Measurements from ENCODE around the gene PAMR1.

Gene PAMR1

DNA sequence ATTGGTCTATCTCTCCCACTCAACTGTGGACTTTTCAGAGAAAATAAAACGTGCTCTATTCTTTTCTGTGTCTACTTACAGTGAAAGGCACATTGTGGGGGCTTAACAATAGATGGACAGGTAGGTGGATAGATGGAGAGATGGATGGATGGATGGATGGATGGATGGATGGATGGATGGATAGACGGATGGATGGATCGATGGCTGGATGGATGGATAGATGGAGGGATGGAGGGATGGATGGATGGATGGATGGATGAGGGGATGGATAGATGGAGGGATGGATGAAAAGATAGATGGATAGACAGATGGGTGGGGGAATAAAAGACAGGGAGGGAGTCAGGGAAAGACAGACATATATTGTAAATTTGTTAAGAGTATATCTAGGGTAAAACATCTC, 91.8 kb downstream of the PAMR1 start:
- ATAC-seq, result no peak

- ATAC-seq, result no peak
These were observed 93.0 kb downstream of the PAMR1 start for GRCh38 chr11:35432464-35432863.

- no peak for ATAC-seq
These were observed 98.3 kb downstream of the PAMR1 start for GRCh38 chr11:35427071-35427470.

DNA sequence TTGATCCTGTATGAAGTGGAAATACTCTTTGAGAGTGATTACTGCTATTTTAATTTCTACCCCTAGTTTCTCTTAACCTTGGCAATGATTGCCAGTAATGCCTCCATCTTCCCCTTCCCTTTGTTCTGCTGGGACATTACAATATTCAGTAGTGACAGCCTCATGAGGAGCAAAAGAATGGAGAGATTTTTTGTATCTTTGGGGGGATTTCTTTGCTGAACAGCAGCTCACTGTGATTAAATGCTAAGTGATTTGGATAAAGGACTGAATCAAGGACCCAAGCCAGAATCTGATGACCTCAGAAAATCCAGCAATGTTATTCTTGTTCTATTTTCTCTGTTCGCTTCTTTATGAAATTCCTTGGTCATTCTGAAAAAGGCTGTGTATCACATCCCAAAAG, 99.1 kb downstream of the PAMR1 start:
- ATAC-seq, result no peak

DNA sequence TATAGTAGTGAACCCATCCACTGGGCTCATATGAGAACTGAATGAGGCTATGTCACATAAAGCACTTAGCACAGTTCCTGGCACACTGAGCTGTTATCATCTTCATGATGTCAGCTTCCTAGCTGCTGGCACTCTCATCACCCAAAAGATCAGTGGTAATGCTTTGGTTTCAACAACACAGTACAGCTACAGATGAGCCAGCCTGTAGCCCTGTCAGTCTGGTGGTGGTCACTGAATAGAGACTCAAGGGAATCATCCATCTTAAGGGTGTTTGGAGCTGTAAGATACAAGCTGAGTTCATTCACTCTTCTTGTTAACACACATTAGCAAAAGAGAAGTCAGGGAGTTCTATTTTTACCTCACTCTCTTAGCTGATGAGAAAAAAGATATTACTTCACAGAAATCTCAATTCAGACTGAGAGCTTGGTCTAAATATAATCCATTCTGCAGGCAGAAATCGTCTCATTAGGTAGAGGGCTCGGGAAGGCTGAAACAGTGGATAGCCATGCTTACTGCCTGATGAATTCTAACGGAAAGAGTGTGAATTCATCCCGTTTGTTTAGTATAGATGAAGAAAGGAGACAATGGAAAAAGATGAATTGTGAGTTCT, 99.7 kb downstream of the PAMR1 start:
- ATAC-seq, result no peak

DNA sequence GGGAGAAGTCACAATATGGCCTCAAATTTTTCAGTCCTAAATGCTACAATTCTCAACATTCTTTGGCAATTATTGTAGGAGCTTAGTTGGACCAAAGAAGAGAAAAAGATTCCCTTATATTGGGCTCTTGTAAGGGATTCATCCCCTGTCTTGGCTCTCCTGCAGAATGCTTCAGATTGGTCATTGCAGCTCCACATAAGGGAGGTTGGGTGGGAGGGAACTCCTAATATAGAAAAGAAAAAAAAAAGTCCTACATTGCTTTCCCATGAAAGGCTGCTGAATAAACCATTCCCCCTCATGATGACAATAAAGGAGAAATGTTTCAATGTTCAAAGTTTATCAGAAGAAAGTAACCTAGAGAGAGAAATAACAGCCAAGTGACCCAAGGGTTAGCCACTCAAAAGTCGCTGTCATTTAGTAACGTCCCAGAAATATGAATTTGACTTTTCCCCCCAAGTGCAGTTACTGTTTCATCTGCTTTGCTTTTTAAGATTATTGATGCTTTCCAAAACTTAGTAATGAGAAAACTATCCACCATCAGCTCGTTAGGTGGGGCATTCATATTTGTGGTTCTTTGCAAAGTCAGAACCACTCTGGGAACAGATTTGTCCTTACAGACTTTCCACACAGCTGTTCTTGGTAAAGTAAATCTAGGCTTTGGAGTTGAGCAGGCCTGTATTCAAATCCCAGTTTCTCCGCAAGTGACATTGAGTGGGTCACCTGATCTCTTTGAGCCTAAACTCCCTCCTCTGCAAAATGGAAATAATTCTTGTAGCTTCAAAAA, 101.1 kb downstream of the PAMR1 start:
- no peak for ATAC-seq

DNA sequence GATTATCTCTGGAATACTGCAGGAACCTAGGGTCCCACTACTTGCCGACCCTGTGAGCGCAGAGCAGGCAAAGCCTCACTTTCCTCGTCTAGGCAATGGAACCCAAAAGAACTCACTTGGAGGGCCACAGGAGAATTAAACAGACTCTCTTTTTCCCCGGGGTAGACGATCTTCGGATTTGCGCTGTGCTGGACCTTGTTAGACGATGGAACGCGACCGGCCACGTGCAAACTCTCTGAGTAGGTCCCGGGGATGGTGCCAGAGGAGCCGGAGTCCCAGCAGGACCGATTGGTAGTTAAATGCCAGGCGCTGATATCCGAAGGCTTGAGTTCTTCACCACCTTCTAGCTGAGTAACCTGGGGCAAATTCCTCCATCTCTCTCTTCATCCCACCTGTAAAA, 105.0 kb downstream of the PAMR1 start:
- no peak for ATAC-seq

DNA sequence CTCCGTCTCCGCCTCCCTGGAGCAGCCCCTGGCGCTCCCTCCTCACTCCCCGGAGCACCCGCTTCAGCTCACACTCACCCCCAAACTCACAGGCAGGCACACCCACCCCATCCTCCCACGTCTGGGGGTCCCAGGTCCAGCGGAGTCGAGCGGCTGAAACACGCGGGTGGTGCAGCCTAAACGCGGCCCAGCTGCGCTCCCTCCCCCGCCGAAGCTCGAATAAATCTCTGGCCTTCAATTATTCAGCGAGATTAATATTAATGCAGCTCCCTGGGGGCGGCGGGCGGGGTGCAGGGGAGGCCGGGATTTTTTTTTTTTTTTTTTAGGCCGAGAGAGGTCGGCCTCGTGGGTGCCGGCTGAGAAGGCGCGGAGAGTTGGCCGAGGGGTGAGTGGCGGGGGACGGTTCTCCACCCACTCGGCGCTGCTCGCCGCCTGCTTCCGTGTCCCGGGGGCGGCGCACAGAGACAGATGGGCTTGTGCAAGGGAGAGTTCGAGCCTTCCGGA, 105.5 kb downstream of the PAMR1 start:
- no peak for ATAC-seq

DNA sequence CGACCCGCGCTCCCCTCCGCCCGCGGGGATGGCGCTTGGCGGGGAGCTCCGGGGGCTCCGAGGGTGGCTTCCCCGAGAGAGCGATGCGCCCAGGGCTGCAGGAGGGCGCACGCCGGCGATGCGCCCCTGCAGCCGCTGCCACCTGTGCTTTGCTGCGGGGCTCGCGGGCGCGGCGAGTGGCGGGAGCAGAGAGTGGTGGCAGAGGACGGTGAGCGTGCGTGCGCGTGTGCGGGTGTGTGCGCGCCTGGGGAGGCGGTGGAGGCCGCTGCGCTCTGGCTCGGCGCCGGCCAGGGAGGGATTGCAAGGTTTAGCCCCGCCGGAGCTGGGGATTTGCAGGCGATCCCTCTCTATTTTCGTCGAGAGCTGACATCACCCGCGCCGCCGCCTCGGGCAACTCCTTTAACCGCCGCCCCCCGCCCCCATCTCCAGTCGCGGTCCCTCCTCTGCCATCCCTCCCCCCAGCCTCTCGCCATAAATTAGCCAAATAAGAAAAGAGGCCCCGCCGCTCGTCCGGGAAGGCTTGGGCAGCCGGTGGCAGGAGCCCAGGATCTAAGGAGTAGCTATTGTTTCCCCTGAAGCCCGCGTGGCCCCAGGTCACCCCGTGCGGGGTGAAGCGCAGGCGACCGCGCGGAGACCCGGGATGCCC, 106.1 kb downstream of the PAMR1 start, which contains the start of gene SLC1A2:
TSS of gene SLC1A2 (minus strand) at position 375 of the 646 bp plus-strand sequence. CDS start 592 bp downstream, outside the sequence.
- no peak for ATAC-seq

DNA sequence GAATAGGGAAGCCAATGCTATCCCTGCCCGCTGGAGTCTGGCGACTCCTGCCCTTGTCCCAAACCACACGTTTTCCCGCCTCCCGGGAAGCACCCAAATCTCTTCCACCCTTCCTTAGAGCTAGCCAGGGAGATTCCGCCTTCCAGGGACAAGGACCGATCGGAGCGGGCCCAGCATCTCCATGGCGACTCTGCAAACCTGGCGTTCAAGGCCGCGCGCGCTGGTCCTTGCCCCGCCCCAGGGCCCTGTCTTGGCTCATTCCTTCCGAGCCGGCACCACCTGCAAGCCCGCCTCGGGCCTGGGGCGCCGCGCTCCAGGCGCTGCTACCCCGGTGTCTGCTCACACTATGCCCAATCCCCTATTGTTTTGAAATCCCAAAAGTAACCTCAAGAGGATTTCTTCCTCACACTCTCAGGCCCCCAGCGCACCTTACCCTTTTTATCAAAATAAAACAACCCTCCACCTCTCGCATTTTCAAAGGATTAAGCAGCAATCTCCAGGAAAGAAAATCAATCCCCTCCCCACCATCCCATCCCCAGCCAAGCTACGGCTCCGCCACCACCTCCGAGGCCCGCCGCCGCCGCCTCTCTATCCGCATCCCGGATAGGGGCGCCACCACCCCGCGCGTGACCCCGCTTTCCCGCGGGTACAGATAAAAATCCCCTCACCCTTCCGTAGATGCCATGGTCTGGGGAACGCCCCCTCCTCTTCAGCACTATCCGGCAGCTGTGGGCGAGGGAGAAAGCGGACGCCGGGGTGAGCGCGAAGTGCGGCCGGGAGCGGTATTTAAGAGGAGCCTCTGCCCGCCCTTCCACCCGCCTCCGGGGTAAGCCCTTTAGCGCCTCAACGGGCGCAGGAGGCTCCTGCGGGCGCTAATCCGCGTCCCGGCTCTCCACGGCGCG, 106.9 kb downstream of the PAMR1 start:
- ATAC-seq, result no peak

- ATAC-seq, result no peak
These were observed 109.9 kb downstream of the PAMR1 start for GRCh38 chr11:35415487-35415886.

- no peak for ATAC-seq
These were observed 110.6 kb downstream of the PAMR1 start for GRCh38 chr11:35414776-35415175.

GRCh38 chr11:35414311-35414710, 111.1 kb downstream of the PAMR1 start:
- no peak for ATAC-seq

DNA sequence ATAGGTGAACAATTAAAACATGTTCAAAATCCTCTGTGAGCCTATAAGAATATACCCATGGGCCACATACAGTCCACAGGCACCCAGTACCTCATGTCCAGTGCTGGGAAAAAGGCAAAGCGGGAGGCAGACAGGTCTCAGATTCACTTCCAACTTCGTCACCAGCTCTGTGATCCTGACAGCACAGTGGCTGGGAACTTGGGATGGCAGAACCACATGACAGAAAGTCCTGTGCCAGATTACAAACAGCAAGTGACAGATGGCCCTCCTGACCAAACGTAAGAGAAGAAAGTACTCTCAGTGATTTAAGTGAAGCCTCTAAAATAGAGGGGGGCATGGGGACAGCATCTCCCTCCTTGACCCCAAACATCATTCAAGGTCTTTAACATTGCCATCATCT, 111.8 kb downstream of the PAMR1 start:
- ATAC-seq, result no peak

DNA sequence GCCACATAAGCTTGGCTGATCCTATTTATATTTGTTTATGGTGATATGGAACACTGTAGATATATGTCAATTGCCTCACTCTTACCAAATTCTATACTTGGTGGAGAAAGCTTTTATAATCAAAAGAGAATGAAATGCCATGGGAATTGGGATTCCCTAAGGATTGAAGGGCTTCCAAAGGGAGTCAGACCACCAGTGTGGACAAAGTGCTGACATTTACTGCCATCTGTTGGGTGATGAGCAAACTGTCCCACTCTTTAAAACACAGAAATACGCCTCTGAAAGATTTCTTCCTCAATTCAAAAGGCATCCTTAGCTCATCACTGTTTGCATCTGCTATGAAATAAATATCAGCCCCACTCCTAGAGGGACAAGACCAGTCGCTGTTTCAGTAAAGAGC, 113.1 kb downstream of the PAMR1 start:
- ATAC-seq, result no peak

DNA sequence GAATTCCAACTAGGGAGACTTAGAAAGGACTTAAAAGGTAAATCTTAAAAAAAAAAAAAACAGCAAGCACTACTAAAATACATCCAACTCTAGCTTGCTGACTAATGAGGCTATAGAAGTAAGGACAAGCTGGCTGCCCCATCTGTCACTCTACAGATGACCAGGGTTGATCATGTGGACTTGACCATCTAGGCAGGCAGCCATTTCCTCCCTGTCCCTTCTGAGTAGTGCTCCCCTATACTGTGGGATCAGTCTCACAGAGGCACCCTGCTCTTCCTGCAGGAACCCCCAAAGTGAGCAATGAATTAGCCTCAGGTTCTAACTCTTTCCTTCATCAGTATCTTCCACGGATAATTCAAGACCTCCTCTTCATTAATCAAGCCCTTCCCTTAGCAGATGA, 118.4 kb downstream of the PAMR1 start:
- ATAC-seq, result no peak

DNA sequence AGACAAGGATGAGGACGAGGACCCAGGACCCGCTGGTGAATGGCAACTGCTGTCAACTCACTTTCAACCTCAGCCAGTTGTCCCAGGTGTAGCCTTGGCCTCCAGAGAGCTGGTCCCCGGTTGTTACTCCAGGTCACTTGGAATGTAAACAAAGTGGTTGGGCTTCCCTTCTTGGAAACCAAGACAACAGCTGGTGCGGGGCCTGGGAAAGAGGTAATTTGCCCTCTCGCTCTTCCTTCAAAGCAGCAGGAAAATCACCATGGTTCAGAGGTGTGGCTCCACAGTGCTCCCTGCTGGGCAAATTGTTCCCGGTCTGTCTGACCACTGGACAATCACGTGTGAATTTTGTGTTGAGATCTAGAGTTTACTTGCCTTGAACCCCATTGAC, 121.0 kb downstream of the PAMR1 start:
- ATAC-seq, result no peak

- ATAC-seq, result no peak
These were observed 121.5 kb downstream of the PAMR1 start for GRCh38 chr11:35403765-35404387.

GRCh38 chr11:35402751-35403660, 122.4 kb downstream of the PAMR1 start:
- ATAC-seq, result no peak

DNA sequence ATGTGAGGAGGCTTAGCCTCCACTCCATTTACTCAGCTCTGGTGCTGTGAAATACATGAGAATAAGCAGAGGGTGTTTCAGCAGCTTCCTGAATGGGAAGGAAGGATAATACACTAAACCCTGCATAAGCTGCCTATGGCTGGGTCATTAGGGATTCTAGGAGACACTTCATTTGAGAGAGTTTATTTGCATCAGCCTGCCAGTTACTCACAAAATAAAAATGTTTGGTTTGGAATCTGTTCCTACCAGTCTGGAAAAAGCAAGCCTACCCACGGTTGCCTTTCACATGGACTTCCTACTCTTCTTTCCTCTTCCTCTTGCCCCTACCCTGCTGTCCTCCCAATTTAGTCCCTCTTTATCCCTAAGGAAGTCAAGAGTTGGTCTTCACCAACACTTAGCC, 126.5 kb downstream of the PAMR1 start:
- ATAC-seq, result no peak

DNA sequence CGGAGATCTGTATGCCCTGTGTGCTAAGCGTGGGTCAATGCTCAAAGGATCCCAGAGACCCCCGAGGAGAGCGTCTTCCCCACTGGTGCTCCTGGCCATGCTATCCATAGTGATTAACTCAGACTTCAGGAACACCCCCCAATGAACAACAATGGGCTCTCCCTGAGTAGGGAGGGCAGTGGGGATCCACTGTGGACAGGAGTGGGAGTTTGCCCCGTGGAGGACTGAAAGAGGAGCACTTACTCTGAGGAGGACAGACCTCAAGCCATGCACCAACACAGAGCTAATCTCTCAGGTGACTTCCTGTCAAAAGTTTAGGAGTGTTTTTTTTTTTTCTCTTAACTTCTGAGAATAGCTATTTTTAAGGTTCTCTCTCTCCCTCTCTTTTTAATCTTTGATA, 130.5 kb downstream of the PAMR1 start:
- no peak for ATAC-seq
